Hematopoietic multipotent progenitor cell (in vitro differentiated cells): ENCODE measurements around the gene CDRT4. TPM values are rescaled to one million over a fixed set of nuclear protein-coding genes. Genes with fewer than 3 reads are reported as not detected.
"Not testable (repeated sequence)": the region's sequence is repeated elsewhere in the genome, so short reads cannot be mapped to it uniquely, and the experiment has no call there.

ENCODE experiments used
- DNase-seq, 3 donors: peaks; one replicate each; pipeline ENCODE4 v3.0.0-alpha.2; 2011 to 2015; ENCODE audit warnings: low read depth in 2 of 3, low spot score in 2 of 3
- total RNA-seq: library from RNA; depleted of rRNA; stranded (reverse); fragments of >200 nt; gene quantifications from one replicate; pipeline ENCODE4 v1.2.3, GENCODE V29; 2012

Gene CDRT4
- total RNA-seq: 3.5 TPM

GRCh38 chr17:15467592-15467991, at the start of gene CDRT4:
Gene CDRT4, minus strand, starts transcription at chr17:15467621. Its CDS starts 27,383 bp downstream, at chr17:15440238.
- DNase-seq: no peak

- no peak for DNase-seq
Observed at GRCh38 chr17:15516150-15516549, 48.7 kb upstream of the CDRT4 start.

- DNase-seq: no peak
Observed at GRCh38 chr17:15514469-15514868, 47.0 kb upstream of the CDRT4 start.

DNA sequence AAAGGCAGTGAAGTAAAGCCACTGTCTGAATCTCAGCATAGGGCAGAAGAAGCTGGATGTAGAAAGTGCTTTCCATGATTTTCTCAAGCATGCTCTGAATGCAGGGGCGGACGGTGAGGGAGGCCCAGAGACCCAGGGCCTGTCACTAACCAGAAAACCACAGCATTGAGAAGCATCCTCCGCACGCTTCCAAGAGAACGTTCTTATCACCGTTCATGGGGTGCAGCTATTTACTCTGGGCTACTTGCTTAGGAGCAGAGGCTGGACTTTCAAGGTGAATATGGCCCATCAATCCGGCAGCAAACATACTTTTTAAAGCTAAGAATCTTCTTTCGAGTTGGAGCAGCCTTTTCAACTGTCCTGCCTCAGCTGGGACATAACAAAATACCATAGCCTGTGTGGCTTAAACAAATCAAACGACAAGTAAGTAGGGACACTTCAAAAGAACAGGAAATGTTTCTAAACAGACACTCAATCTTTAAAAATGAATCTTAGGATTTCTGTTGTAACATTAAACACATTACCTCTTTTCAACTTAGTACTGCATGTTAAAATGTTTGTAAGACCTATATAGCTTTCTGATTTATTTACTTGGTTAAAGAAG, 46.5 kb upstream of the CDRT4 start:
- DNase-seq: no peak

DNA sequence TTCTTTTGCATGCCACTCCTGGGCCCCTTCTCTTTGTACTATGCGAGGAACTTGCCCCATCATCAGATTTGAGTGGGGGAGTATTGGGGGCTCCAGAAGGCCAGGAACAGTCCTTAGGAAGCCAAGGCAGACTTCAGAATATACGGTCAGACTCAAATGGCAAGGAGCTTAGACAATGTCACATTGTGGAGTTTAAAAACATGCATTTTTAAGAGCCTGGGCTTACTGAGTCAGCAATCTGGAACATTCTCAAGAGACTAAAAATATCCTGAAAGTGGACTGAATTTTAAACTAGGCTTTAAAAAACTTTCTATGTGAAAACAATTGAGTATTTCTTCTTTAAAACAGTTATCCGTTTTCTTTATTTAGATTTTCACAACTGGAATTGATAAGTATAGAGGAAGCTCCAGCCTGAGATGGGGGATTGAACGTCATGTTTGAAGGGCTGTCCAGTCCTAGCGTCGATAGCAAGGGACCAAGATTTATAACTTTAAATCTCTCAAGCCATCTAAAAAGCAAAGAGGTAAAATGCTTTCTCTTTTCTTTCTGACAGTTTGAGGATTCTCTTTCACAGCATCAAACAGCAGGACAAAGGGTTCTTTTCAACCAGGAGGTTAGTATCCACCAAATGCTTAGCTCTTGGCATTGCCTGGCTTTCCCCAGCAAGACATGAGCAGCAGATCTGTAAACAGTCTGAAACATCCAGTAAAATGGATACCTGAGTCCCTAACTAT, 45.8 kb upstream of the CDRT4 start:
- DNase-seq: no peak

- DNase-seq: no peak
Observed at GRCh38 chr17:15512071-15512709, 44.8 kb upstream of the CDRT4 start.

DNA sequence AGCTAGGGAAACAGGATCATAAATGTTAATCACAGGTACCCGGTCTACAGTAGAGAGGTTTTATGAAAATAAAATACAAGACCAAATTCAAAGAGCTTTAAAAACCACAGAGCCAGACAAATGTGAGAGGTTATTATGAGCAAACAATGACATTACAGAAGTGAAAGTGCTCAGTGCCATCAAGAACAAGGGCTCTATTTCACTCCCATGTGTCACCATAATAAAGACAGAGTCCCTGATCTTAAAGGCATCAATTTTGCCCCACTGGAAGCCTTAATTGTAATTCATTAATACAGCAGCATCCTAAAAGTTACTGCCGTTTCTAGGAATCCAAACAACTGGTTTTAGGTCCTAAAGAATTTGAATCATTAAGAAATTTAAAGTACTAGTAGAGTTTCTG, 43.7 kb upstream of the CDRT4 start:
- no peak for DNase-seq

- DNase-seq: no peak
Observed at GRCh38 chr17:15510361-15510760, 42.9 kb upstream of the CDRT4 start.

GRCh38 chr17:15509095-15509494, 41.7 kb upstream of the CDRT4 start:
- no peak for DNase-seq

- DNase-seq: no peak
Observed at GRCh38 chr17:15508466-15508865, 41.0 kb upstream of the CDRT4 start.

DNA sequence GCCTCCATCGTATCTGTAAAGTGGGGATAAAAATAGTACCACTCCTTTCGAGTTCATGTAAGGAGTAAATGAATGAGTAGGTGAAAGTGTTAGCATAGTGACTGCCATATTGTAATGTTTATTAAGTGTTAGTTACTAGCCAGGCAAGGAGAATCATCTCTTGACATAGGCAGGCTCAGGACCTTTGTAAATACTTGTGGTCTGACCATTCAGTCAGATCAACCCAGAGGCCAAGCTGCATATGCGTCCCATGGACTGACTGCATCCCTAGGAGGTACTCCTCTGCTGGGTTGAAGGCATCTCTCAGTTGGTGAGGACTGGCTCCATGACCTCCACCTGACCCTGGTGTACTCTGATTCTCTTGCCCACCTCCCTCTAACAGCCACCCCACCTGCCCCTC, 40.5 kb upstream of the CDRT4 start:
- no peak for DNase-seq

GRCh38 chr17:15507001-15507400, 39.6 kb upstream of the CDRT4 start:
- no peak for DNase-seq

DNA sequence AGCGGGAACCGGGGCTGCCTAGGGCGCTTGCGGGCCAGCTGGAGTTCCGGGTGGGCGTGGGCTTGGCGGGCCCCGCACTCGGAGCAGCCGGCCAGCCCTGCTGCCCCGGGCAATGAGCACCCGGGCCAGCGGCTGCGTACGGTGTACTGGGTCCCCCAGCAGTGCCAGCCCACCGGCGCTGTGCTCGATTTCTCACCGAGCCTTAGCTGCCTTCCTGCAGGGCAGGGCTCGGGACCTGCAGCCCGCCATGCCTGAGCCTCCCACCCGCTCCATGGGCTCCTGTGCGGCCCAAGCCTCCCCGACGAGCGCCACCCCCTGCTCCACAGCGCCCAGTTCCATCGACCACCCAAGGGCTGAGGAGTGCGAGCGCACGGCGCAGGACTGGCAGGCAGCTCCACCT, 38.3 kb upstream of the CDRT4 start:
- DNase-seq: not testable (repeated sequence)

DNA sequence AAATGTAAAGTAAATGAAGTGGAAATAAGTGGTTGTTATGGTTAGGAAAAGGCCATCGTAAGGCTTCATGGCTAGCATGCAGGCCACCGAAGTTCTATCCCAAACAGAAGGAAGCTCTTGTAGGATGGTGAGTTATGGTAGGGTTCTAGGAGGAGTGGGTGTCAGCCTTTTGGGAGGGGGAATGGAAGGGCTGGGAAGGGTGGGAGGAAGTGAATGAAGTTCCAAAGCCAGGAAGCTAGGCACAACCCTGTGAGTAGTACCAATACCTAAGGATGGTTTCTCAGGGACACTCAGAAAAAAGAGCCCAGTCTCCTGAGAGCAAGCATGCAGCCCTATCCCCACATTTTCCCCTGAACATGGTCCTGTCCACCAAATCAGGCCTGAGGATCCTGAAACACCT, 36.3 kb upstream of the CDRT4 start:
- no peak for DNase-seq

GRCh38 chr17:15502369-15503112, 35.1 kb upstream of the CDRT4 start:
- peak in 2 of 3 donors; percentile 81 to 93 for DNase-seq

DNA sequence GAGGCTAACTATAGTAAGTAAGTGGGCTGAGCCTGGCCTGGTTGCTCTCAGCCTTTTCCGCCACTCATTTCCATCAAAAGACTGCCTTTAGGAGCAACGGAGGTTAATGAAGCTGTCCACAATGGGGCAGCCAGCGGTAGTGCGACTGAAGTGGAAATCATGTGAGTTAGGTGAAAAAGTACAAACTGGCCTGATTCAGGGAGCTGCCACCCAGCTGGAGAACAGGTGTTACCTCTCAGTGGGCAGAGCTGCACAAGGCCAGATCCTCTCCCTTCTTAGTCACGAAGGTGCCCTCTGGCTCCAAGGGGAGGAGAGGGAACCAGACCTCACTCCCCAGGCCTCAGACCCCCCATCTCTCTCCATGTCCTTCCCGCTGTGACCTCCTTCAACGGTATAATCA, 34.4 kb upstream of the CDRT4 start:
- DNase-seq: no peak

DNA sequence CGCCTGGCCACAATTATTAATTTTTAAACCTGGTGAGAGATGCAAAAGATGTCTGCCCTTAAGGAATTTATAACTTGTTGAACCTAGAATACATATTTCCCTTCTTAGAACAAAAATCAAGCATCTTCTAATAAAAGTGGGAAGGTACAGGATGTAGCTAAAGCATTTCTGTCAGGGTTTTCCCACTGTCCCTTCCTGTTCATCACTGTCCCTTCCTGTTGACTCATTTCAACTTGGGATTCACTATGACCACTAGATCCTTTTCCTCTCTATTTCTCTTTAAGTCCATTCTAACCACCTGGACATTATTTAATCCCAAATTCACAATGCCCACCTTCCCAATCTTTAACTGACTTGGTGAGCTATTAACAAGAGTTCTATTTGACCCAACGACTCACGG, 33.9 kb upstream of the CDRT4 start:
- DNase-seq: no peak

- peak in 1 of 3 donors; percentile 17 for DNase-seq
Observed at GRCh38 chr17:15498107-15498506, 30.7 kb upstream of the CDRT4 start.

GRCh38 chr17:15496735-15497670, 29.6 kb upstream of the CDRT4 start:
- DNase-seq: no peak

DNA sequence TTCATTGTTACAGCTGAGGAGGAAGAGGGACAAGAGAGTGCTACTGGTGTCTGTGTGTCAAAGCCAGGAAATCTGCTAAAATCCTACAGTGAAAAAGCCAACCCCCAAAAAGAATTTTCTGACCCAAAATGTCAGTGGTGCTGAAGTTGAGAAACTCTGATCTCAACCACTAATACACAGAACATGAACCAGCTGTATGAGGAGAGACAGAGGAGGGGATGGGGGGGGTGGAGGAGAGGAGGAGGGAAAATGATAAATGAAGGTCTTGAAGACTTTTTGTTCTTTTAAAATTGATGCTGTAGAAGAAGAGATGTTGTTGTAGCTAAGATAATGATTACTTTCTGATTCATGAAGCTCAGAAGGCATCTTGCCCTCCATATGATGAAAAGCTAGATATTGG, 27.4 kb upstream of the CDRT4 start:
- DNase-seq: no peak
